Measurements from ENCODE around the gene PARP11.

- TF ChIP-seq CTCF (IDR thresholded peaks at IDR 0.05): no peak
- TF ChIP-seq EZH2 (IDR thresholded peaks at IDR 0.05; ENCODE audit: borderline replicate concordance, insufficient read depth, low read depth, low read length, poor library complexity, severe bottlenecking): no peak
Observed at GRCh38 chr12:3789838-3790237, 83.4 kb downstream of the PARP11 start.
